CD4-positive, alpha-beta T cell treated with Interleukin-12 subunit alpha and Interleukin-12 subunit beta, for 1 hour (primary cell): ENCODE measurements around the gene B3GAT3.
"Not testable (repeated sequence)": the region's sequence is repeated elsewhere in the genome, so short reads cannot be mapped to it uniquely, and the experiment has no call there.

ENCODE experiments used
- DNase-seq: peaks from one replicate; pipeline ENCODE4 v3.0.0-alpha.2; 2020

The B3GAT3 gene

DNA sequence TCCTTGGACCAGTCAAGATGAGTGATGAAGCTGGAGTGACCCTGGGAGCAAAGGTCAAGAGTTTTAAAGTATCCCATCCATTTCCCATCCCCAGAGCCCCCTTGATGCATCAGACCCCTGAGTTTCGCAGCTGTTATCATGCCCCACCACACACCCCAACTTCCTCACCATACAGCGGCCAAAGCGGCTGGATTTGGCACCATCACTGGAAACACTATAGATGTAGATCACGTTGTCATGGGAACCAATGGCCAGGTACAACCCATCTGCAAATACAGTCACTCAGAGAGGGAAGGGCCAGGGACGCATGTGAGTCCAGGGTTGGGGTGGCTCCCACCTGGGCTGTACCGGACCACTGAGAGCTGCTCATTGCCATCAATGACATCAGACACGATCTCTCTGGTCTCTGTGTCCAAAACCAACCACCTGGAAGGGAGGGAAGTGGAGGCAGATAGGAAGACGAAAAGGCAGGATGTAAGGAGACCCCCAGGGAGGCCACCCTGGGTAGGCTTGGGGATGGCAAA lies 17.9 kb downstream of the B3GAT3 start:
- no peak for DNase-seq

DNA sequence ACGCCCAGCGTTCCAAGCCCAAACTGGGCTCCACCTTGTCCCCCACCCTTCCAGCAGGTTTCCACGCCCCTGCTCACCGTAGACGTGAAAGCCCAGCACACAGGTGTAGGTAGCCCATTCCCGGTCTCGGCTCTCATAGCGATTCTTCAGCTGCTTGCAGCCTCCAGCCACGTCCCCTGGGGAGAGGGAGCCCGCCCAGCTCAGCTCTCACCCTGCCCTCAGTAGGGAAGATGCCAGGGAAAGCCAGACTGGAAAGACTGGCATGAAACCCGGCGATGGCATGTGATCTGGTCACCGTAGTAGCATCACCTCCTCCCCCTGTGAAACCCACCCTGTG lies 18.7 kb downstream of the B3GAT3 start:
- no peak for DNase-seq

DNA sequence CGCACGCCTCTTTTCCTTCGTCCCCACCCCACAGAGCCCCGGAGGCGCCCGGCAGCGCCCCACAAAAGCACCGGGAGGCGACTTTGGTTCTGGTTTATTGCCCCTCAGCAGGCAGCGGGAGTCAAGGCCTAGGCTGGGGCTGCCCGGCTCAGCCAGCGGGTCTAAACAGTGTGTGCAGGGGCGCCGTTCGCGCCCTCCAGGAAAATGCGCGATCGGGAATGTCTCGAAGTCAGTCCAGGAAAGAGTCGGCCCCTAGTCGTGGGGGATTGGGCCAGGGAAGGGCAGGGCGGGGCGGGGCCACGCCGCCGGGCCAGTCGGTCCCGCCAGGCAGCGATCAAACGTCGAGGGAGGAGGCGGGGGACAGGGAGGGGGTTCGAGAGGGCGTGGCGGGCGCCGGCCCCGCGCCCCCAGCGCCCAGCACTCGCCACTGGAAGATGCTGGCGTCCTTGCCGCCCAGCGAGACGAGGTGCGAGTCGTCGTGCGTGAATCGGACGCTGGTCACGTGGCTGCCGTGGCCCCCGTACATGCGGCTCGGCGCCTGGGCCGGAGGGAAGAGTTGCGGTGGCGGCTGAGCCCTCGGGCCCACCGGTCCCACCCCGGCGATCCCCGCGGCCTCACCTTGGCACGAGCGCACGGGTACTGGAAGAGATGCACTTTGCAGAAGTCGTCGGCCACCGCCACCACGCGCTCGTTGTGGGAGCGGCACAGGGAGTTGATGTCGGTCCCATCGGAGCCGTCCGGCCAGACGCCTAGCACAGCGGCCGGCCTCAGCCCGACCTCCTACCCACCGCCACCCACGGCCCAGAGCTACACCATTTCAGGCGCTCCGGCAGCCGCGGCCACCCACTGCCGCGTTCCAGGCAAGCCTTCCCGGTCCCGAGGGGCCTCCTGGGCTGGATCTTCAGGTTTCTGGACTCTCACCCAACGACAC lies 19.4 kb downstream of the B3GAT3 start:
- peak; percentile 49 for DNase-seq

DNA sequence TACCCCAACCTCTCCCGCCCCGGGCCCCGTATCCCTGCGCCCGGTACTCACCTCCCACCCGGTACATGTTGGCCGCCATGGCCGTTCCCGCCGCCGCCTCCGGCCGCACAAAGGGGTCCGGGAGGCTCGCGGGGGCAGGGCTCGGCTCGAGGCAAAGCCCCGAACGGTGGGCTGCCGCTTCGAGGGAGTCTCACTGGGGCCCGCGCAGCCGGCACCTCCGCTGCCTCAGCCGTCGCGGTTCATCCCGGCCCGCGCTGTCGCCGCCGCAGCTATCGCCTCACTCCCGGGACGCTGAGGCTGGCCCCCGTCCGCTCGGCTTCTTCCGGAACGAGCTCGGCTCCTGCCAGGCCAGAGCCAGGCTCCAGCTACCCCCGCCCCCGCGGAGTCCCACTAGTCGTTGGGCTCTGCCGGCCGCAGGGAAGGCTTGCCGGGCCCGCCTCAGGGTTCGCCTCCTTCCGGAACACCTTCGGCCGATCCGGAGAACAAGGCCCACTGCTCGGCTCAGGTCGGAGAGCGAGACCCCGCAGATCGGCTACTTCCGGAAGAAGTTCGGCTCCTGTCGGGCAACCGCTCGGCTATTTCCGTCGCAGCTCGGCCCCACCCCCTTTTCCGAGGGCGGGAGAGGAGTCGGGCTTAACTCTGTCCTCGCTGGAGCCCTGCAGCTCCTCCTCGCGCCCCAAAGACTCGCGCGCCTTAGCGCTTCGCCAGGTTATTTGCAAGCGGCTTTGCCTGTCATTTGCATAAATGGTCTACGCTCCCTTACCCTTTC lies 20.2 kb downstream of the B3GAT3 start, which contains the start of gene MTA2:
MTA2 (minus strand) TSS at position 494 of the 769 bp plus-strand sequence; CDS start at position 79, 415 bp downstream.
- peak; percentile 99 for DNase-seq

DNA sequence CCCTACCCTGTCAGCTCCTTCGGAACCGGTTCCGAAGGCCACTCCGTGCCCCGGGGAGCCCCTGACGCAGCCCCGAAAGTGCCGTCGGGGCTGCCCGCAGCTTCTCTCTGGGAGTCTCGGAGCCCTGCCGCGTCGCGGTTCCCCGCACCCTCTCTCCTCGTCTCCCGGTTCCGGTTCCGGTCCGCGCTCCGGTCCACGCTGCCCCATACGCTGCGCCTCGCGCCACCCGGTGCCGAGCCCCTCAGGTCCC lies 20.7 kb downstream of the B3GAT3 start:
- DNase-seq = peak; percentile 55

DNA sequence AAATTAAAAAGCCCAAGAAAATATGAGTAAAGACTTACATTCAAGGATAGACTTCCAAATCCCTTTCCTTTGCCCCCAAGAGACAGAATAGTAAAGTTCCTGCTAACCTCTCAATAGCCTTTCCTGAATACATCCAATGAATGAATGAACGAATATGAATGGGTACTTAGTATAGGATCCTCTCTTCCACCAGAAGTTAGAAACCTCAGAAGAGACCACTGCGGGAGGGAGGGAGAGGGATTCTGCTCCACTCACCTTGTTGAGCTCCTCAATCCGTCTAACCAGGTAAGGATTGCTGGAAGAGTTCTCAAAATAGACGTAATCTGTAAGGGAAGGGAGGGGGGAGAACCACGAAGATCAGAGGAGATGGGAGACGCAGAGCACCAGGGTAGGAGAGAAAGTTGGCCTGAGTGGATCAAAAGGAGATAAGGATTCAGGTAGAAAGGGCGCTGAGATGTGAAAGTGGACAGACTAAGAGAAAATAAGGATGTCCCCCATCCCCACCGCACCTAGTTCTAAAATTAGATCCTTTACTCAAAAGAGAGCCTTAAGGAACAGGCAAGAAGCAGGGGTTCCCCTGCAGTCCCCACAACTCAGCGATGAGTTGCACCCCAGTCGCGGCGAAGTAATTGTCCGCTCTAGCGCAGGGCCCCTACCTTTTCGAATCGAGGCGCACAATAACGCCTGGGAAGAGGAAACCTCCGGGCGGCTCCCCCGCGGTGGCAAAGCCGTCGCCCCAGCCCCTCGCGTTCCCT lies 21.2 kb downstream of the B3GAT3 start:
- DNase-seq = no peak

DNA sequence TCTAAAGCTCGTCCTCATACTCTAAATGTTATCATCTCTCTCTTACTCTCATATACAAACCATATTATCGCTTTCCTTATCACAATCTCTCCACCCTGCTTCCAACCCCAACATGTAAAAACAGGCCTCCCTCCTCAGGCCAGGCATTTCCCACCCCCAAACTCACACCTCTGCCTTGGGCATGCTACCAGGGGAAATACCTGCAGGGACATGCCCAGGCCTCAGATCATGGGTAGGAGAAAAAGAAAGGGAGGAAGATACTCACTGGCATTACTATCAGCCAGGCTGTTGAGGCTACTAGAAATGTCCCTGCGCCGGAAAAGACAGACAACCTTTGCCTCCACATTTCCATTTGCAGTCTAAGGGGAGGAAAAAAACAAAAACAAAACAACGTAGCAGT lies 21.9 kb downstream of the B3GAT3 start:
- DNase-seq = peak; percentile 50

DNA sequence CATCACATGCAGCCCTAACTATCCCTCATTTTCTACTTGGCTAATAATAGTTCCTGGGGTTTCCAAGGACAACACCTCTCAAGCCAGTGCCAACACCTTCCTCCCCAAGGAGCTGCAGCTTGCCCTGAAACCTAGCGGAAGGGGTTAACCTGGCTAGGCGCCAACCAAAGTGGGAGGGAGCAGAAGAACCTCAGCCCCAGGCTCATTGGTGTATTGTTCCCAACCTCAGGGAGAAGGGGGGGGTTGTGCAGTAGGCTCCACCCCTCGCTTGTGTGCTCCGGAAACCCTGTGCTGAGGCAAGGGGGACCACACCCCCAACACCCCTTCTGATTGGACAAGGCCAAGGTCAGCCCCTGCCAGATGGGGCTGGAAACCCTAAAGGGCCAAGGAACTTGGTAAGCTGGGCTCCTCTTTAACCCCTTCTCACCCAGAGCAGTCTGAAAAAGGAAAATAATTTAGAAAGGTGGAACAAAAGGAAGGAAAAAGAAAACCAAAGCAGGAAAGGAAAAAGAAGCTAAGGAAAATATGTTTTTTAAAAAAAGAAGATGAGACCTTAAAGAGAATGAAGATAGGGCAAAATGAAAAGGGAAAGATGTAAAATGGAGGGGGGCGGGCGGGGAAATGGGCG lies 22.6 kb downstream of the B3GAT3 start:
- peak; percentile 99 for DNase-seq

DNA sequence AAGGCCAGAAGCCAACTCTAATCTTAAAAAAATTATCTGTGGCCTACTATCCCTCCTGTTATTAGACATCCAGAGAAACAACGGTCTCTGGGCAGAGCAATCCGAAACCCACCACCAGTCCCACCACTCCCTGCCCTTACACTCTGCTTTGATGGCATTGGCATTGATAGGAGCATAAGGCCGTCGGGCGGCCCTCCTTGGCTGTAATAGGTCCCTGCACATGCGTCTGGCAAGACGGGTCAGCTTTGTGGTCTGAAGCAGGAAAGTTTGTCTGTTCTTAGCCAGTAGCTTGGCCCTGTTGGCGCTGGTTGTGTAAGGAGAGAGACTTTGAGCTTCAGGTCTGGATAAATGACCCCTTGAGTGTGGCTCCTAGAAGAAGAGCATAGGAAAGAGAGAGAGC lies 26.7 kb downstream of the B3GAT3 start:
- no peak for DNase-seq

DNA sequence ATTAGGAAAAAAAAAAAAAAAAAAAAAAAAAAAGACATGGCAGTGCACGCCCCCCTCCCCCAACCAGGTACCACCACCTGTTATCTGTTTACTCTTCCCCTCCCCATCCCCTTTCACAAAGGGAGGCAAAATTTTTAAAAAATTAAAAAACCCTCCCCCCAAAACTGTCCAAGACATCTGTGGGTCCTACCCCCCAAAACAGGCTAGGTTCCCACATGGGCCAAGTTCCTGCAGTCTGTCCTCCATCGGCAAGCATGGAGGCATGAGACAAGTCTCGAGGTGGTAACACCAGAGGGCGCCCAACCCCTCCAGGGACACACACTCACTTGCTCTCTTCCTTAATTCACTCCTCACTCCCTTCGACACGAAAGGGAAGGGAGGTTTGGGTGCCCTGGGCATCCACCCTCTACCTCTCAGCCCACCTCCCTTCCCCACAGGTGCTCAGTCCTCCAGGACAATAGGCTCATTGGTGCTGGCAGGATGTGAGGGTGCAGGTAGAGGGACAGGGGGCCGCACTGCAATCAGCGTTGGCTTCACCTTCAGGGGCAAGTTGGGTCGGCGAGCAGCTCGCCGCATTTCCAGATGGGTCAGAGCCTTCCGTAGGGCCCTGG lies 28.2 kb downstream of the B3GAT3 start:
- peak; percentile 83 for DNase-seq

DNA sequence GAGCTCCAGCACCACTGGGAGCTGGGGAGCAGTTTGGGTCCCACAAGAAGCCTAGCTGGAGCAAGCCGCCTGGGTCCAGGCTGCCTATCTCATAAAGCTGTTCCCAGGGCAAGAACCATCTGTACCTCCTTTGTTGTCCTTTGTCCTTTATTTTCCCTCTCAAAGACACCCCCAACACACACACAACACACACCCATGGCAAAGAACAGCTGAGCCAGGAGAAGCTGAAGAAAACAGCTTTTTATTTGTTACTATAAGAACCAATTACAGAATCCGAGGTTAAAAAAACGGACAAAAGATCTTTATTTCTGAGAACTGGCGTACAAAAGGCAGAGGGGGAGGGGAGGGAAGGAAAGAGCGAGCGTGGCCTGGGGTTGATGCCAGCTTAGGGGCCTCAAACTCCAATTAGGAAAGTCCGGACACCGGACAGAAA lies 28.8 kb downstream of the B3GAT3 start:
- no peak for DNase-seq

DNA sequence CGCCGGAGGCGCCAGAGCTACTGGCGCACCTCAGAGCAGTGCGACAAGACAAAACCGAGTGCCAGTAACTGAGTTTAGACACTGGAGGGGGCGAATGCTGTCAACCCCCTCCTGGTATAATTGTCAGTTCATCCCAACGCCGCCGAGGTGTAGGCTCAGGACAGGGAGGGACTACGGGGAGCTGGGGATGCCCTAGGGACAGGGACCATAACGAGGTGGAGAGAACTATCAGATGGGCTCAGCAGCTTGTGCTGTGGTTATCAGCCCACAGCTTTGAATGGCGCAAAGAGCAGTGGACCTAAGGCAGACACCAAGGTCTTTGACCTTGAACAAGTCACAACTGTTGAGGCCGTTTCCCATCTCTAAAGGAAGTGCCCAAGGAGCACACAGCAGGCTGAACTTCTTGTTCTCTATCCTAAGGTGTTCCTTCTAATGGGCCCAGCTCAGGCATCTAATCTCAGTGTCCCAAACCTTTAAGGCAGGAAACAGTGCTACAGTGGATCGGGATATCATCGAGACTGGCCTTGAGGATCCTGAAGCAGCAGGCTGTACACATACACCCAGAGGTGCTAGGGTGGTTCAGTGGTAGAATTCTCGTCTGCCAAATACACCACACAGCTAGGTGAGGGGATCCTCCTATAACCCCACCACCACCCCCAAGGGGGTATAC lies 29.5 kb downstream of the B3GAT3 start:
- no peak for DNase-seq

DNA sequence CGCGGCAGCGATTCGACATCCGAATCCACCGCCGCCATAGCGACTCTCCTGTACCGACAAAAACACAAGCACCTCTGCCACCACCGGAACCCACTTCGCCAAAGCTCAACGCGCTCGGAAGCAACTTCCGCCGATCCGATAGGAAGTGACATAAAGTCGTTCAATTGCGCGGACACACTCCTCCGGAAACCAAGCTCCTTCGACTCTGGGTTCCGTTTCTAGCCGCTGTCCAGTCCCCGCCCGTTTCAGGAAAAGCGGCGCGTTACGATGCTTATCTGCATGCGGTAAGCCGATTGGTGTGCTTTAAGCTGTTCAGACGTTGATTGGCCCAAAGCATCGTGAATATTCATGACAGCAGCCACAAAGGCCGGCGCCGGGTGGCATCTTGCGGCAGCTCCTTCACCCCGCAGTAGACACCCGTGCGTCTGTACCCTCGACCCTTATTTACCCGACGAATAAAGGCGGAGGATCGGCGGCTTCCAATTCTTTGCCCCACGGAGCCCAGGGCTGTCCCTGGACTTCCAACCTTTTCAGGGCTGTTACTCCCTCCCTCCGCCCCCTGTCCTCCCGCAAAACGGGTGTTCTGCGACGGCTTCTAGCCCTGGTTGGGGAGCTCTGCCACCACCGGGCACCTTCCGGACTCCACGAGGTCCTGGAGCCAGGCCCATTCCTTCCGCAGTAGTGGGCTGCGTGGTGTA lies 30.2 kb downstream of the B3GAT3 start, which contains the start of gene TUT1:
TUT1 (minus strand) TSS at position 76 of the 698 bp plus-strand sequence; CDS start at position 38, 38 bp downstream.
- DNase-seq = peak; percentile 99

DNA sequence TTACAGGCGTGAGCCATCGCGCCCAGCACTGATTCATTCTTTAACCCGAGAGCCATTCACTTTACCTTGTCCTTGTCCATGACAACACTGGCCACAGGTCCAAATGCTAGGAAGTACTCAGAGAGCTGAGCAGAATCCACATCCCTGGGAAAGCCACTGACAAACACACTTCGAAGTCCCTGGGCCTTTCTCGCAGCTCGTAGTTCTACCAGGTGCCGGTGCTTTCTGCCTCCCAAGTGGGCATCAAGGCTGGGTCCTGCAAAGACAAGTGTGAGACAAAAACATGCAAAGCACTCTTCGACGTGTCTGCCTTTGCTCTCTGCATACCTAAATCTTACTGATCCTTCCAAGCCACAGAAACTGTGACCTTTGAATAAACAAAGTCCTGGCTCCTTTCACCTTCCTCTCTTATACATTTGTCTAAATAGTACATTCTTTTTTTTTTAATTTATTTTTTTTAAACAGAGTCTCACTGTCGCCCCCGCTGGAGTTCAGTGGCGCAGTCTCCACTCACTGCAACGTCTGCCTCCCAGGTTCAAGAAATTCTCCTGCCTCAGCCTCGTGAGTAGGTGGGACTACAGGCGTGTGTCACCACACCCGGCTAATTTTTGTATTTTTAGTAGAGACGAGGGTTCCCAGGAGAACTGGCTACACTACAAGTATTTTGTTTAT lies 32.7 kb downstream of the B3GAT3 start:
- DNase-seq = peak; percentile 26

DNA sequence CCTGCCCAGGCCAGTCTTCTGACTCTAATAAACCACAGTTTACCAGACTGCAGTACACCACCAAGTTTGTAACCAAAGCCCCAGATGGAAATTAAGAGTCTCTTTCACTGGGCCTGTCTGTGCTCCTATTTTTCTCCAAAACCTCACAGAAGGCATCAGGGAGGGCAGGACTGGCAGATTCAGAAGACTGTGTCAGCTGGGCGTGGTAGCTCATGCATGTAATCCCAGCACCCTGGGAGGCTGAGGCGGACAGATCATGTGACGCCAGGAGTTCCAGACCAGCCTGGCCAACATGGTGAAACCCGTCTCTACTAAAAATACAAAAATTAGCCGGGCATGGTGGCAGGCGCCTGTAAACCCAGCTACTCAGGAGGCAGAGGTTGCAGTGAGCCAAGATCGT lies 36.4 kb downstream of the B3GAT3 start:
- DNase-seq = not testable (repeated sequence)

DNA sequence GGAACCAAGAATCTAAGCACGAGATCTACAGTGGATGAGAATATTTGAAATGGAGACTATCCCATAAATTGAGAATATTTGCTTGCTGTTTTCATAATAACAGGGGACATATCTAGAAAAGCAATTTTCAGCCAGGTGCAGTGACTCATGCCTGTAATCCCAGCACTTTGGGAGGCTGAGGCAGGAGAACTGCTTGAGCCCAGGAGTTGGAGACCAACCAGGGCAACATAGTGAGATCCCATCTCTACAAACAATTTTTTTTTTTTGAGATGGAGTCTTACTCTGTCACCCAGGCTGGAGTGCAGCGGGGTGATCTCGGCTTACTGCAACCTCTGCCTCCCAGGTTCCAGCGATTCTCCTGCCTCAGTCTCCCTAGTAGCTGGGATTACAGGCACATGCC lies 40.1 kb downstream of the B3GAT3 start:
- not testable (repeated sequence) for DNase-seq

DNA sequence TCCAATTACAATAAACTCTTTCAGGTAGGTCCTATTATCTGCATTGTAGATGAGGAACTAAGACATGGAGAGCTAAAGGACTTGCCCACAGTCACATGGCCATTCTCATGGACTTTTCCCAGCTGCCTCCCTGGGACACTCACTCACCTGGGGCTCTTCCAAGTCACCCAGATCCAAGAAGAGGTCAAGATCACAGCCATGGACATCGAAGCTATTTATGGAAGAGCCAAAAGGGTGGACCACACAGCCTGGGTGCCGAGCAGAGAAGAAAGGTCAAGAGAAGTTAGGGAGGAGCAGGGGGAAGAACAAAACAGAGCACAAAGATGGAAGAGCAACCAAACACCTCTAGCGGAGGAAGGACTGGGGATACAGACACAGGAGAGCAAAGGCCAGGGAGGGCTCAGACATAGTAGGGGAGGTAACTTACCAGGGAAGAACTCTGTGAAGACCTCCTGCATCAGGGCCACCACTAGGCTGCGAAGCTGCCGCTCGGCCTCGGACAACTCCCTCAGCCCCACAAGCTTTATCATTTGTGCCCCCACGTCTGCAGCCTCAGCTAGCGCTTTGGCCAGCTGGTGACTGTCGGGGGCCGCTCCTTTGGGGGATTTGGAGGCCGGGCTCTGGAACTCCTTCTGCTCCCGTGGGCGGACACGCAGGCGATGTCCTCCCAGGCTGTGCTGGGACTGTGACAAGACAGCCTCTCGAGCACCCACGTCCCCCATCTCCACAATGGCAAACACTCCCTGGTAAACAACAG lies 40.6 kb downstream of the B3GAT3 start:
- DNase-seq = no peak

DNA sequence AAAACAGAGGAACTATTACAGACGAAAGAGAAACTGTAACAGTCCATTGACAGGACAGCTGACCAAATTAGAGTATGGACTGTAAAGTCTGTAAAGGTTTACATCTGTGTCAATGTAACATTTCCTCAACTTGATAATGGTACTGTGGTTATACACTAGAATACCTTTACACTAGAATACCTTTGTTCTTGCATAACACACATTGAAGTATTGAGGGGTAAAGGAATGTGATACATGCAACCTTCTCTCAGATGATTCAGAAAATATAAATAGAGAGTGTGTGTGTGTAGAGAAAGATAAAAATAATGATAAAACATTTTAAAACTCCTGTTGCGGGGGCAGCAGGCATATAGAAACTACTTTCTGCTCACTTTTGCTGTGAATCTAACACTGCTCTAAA lies 42.5 kb downstream of the B3GAT3 start:
- no peak for DNase-seq

DNA sequence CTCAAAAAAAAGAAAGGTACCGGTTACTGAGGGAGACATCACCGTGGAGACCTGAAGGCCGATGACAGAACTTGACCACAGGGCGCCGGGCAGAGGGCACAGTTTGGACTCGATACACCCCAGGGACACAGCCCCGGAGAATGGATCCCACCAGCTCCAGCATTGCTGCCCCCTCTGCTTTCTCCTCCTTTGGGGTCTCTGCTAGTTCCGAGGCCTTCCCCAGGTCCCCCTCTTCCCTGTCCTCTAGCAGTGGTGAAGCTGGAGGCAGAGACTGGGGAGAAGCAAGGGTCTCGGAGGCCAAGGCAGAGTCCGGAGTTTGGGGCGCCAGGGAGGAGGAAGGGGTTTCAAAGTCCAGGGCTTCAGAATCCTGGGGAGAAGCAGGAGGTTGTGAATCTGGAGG lies 43.2 kb downstream of the B3GAT3 start:
- no peak for DNase-seq
